ENCODE data around the gene PLCB1. TPM values are rescaled to one million over a fixed set of nuclear protein-coding genes. Genes with fewer than 3 reads are reported as not detected.
"Not testable (repeated sequence)": the region's sequence is repeated elsewhere in the genome, so short reads cannot be mapped to it uniquely, and the experiment has no call there.

Gene PLCB1
- total RNA-seq, 1 donor from 2014 or later, result 19.0 TPM

DNA sequence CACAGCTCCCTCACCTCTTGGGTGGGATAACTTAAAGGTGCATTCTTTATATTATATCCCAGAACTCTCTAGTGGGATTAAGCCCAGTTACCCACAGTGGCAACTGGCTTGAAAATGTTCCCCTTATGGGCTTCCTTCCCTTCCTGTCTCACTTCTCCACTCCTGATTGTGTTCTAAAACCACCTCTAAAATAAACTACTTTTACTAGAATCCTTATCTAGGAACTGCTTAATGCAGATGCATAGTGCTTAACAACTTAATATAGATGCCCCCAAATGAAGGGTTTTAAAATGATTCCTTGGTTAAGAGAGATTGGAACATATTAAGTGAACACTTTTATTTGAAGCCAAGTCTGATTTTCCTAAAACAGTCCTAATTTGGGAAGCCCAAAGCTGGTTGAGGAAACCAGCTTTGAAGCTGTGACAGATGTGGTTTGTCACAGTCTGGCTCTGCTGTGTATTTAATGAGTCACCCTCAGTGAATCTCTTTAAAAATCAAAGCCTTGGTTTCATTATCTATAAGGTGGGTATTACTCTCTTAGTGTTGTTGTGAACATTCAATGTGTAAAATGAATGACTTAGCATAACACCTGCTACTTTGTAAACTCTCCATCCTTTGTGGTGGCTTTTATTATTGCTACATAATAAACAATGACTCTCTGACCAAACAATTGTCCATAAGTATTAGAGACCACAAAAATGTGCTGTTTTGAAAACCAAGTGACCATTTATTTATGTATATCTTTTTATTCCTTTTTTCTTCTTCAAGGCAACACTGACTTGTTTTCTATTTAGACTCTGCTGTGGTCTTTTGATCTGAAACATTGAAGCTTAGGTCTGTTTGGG is 24.4 kb downstream of the PLCB1 start:
- no peak for DNase-seq (ENCODE audit: low spot score)

DNA sequence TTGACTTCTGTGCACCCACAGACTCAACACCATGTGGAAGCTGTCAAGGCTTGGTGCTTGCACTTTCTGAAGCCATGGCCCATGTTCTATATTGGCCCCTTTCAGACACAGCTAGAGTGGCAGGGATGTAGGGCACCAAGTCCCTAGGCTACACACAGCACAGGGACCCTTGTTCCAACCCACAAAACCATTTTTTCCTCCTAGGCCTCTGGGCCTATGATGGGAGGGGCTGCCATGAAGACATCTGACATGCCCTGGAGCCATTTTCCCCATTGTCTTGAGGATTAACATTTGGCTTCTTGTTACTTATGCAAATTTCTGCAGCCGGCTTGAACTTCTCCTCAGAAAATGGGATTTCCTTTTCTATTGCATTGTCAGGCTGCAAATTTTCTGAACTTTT is 27.2 kb downstream of the PLCB1 start:
- not testable (repeated sequence) for DNase-seq (ENCODE audit: low spot score)

DNA sequence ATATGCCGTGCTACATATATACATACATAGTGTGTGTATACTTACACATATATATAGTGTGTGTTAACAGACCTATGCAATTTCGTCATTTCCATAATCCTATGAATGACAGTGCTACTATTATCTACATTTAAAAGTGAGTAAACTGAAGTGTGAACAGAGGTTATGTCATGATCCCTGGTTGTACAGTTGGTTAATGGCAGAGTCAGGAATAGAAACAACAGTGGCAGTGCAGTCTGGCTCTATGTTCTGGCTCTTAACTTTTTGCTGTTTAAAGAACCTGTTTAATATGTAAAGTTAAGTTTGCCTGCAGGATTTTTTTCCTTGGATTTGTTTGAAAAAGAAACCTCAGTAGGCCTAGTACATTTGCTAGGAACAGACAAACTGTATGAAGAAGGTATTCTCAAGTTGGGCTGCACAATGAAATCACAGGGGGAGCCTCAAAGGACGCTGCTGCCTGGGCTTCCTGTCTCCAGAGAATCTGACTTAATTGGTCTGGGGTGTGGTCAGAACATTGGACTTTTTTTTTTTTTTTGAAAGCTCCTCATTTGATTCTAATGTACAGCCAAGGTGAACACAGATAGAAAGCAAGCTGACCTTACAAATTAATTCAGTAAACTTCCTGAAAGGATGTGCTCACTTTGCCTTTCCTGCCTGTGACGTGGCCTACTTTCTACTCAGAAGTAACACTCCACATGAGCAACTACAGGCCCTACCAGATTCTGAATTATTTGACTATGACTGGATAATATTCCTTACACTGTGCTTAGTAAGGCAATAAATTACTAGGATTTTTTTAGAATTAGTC is 29.4 kb downstream of the PLCB1 start:
- DNase-seq (ENCODE audit: low spot score), result no peak

DNA sequence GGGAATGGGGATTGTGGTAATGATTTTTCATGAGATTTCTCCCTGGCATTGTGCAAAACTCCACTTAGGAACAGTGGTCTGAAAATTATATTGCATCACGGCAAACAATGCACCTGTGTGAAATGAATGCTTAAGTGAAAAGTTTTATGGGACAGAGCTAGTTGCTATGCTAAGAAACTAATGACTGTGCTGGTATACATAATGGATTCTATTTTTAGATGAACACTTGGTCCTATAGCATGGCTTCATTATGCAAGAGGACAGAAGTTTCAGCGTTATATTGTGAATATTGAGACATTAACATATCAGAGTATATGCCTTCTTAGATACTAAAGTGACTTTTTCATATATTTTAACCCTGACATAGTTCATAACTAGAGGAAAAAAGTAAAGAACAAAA is 30.5 kb downstream of the PLCB1 start:
- no peak for DNase-seq (ENCODE audit: low spot score)

DNA sequence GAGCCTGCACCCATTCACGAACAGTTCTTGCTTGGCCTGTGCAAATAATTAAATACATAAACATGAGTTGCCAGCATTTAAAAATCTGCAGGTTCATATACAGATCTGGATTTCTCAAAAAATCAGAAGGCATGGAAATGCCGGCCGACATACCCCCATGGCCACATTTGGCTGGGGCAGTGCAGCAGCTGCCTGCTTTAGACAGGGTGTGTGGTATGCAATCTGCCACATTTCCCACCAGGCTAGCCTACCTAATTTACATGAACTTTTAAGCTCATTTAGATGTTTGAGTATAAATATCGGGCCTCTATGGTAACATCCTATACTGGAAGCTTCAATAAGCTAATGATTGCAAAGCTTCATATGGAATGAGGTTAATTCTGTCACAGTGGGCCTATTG is 31.5 kb downstream of the PLCB1 start:
- DNase-seq (ENCODE audit: low spot score), result no peak

DNA sequence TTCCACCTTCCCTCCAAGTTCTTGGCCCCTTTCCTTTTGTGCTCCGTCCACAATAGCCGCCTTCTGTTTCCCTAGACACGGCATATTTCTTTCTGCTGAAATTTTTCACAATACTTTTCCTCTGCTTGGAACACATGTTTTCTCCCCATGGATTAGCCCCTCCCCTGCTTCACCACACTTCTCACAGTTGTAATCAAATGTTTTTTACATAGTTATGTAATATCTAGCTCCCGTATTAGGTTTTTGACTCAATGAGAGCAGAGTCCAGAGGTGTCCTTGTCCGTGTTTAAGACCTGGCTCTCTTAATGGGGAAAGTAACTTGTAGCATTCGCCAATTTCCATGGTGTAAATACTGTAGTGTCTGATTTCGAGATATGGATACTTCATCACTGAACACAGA is 34.7 kb downstream of the PLCB1 start:
- no peak for DNase-seq (ENCODE audit: low spot score)

DNA sequence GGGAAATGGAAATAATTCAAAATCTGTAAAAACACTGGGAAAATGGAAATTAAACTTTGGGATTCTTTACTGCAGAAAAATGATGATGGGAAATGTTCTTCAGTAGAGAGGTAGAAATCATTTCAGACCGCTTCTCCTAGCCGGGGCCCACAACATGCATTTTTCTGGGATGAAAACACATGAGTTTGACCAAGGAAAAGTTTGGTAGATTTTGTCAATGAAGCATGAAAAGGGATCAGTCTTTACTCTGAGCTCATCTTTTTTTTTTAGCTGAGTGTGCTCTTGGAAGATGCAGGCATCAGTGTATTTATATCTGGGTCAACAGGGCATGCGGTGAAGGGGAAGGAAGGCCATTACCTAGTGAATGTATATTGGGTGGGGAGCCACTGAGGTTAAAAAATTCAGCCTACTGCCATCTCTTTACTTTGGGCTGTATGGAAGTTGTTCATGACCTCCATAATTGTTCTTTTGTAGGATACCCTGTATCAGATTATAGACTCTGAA is 36.8 kb downstream of the PLCB1 start:
- DNase-seq (ENCODE audit: low spot score), result no peak

DNA sequence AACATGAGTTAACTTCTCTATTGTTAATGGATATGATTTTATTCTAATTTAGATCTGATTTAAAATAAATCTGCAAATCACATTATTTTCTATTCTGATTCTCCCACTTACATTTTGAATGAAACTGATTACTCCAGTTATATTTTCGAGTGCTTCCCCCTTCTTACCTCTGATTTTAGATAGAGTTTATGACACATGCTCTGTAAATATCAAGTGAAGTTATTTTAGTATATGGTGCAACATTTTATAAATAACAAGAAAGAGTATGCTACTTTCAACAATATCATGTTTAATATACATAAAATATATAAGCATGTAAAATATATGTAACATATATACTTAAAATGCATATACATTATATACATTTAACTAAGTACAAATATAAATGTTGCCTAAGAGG is 38.9 kb downstream of the PLCB1 start:
- DNase-seq (ENCODE audit: low spot score), result no peak

DNA sequence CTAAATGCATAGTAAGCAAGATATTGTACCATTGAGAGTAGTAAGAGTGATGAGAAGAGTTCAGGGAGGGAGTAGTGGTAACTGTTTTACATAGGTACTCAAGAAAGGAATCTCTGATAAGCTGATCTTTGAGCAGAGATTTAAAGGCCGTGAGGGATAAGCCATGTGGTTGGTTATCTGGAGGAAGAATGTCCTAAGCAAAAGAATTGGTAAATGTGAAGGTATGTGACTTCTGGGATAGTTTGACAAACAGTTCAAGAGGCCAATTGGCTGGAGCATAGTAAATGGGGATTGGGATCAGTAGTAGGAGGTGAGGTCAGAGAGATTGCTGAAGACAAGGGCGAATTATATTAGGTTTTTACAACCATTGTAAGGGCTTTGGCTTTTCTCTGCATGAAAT is 40.1 kb downstream of the PLCB1 start:
- DNase-seq (ENCODE audit: low spot score), result no peak

DNA sequence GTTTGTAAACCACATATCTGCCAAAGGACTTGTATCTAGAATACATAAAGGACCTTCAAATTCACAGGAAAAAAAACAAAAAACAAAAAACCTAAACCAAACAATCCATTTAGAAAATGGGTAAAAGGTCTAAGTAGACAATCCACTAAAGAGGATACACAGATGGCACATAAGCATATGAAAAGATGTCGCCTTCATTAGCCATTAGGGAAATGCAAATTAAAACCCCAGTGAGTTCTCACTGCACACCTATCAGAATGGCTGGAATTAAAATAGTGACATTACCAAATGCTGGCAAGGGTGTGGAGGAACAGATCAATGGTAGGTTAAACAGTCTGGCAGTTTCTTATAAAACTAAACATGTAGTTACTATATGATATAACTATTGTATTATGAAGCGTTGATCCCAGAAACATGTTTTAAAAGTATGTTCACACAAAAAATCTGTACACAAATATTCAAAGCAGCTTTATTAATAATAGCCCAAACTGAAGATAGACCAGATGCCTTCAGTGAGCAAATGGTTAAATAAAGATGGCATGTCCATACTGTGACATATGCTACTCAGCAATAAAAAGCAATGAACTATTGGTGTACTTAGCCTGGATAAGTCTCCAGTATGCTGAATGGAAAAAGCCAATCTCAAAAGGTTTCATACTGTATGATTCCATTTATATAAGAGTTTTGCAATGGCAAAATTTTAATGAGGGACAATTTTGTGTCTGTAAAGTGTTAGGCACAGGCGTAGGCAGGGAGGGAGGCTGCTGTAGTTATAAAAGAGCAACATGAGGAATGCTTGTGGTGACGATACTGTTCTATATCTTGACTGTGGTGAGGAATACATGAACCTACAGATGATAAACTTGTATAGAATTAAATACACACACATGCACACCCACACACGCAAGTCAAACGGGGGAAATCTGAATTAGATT is 43.9 kb downstream of the PLCB1 start:
- DNase-seq (ENCODE audit: low spot score), result no peak

DNA sequence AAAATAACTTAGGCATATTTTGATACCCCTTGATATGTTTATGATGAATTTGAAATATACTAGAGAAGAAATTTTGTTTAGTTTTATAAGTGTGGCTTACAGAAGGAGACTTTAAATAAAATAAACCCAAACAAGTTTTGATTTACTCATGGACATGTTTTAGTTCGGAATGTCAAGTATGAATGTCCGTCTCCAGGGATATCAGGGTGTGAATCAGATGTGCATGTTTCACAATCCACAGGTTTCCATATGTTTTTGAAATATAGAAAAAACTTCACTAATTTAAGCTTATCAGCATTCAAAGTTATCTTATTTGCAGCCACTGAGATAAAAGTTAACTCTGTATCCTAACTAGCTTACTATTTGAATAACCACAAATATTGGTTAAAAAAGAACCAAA is 51.5 kb downstream of the PLCB1 start:
- no peak for DNase-seq (ENCODE audit: low spot score)

DNA sequence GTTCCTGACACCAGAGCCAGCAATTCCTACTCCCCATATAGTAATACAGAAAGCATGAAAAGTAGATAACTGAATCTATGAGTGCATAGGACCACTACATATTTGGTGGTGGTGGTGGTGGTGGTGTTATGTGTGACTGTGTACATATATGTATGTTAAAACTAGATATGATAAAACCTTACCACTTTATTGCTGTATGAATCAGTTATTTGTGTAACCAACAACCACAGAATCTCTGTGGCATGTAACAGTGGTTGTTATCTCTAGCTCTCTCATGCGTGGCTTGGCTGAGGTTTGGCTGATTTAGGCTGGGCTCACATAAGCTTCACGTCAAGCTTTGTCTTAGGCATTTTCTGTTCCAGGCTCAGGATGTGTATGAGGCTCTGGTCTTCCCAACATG is 55.7 kb downstream of the PLCB1 start:
- no peak for DNase-seq (ENCODE audit: low spot score)

DNA sequence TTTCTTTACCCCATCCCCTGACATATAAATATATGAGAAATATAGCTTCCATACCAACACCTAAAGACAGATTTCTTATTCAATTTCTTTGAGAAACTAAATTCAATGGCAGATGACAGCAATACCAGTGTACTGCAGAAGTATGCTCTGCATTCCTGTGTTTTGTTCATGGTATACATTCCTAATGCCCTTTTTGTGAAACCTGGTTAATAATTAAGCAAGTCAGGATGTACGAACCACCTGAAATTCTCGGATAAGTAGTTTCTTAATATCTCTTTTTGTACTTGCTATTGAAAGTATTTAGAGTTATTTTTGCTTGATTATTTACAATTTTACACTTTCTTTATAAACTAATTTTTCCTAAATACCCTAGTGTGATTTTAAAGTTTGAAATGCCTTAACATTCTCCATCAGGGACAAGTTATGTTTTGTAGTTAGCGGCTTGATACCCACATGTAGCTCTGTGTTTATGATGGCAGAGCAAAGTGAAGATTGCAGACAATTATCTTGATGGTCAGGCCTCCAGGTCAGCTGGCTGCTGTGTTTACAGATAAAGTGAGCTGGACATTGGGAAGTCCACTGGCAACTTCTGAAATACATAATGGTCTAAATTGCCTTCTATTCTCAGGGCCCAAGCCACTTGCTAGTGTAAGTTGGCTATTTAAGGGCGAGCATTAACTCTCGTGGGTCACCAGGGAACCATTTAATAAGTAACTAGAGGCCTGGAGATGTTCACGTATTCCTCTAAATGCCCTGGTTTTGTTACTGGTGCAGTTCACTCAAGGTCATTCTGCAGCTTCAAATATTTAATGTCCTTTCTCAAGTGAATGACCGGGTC is 58.2 kb downstream of the PLCB1 start:
- DNase-seq (ENCODE audit: low spot score), result no peak

DNA sequence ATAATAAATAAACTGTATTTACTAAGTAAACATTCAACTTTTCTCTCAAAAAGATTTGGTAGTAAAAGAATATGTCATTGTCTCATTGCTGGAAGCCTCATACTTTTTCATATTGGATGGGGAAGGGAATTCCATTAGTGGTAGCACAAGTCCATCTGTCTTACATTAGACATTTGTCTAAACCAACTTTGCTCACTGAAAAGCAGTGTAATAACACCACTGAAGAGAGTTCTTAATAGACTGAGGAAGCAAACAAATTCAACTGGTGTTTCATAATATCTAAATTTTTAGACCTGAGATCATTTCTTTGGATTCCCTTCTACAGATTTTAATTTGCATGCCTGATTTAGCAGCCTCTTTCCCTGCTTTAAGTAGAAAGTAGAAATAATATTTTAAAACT is 62.7 kb downstream of the PLCB1 start:
- no peak for DNase-seq (ENCODE audit: low spot score)

DNA sequence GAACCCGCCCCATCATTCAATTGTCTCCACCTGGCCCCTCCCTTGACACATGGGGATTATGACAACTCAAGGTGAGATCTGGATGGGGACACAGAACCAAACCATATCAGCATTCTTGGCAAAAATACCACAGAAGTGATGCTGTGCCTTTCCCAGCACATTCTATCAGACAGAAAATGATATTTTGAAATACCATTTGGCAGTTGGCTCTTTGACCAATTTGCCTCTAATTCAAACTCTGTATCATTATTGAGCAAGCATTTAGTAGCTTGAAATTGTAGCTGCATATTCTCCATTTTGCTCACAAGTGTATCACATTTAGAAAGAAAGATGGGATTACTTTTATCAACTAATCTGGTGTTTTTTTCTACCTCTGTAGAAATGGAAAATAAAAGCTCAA is 64.0 kb downstream of the PLCB1 start:
- no peak for DNase-seq (ENCODE audit: low spot score)

DNA sequence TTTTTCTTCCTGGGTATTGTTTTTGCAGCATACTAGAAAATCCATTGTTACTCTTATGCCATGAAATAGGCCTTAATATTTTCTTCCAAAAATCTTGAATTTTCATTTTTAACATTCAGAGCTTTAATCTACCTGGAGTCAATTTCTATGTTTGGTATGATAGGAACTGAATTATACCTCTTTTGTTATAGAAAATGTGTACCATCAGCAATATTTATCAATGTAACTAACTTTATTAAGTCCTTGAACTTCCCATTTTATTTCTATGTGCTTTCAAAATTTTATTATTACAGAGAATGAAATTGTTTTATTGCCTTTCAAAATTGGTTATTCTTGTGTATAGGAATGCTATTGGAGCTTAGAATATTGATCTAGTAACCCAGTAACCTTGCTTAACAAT is 68.2 kb downstream of the PLCB1 start:
- DNase-seq (ENCODE audit: low spot score), result no peak

DNA sequence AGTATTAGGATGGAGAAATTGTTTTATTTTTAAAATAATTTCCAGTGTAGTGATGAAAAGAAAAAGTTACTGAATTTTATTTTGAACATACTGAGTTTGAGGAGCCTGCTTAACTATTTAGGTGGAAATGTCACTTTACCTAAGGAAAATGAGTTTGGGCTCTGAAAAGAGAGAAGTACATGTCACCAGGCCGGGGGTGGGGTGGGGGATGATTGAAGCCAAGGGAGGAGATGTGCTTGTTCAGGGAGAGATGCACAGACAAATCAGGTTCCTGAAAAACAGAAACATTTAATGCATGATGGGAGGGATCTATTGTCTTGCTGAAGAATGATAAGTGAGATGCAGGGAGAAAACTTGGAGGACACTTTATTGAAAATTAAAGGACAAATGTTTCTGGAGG is 71.3 kb downstream of the PLCB1 start:
- DNase-seq (ENCODE audit: low spot score), result no peak

DNA sequence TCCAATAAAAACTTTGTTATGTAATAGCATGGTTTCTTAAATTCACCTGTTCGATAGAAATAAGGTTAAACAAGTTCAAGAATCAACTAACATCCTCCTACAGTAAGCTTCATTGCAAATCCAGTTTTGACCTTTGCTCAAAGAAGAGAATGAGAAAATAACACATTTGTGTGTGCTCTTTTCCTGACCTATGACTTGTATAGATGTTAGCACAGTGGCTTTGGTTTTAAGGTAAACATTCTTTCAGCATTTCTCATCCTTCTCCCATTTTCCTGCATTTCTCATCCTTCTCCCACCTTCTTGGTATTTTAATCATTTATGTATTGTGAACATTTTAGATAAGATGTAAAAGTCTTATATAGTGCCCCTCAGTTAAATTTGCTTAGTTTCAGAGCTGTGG is 73.9 kb downstream of the PLCB1 start:
- no peak for DNase-seq (ENCODE audit: low spot score)

DNA sequence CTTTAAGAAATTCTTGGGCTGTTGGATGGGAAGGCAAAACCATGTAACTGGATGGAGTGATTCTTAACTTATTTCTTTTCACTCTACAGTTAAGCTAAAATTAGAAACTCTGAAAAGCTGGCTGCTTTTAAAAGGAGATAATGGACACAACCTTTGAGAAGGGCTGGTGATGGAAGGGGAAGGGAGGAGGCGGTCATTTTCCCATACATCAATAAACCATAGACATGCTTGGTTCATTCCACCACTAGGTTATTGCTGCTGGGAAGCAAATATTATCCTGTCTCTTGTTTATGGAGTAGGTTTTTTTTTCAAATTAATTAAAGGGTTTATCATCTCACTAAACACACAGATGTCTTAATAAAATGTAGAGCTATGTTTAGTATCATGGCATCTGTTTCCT is 76.2 kb downstream of the PLCB1 start:
- no peak for DNase-seq (ENCODE audit: low spot score)

DNA sequence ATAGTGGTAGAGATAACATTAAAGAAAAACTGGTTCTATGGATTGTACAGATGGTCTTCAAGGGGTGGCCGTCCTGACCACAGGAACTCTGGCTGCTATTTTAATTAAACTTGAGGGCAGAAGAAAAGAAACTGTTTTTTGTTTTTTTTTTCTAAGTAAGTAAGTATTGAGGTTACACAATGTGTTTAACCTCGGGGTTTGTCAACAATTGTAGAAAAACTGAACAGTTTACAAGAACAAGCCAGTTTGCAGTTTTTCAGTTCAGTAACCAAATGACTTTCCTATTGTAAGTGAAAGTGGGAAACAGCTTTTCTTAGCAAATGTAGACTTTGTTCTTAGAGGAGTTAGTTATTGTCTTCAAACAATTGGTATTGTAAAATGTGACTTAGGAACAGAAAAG is 77.0 kb downstream of the PLCB1 start:
- no peak for DNase-seq (ENCODE audit: low spot score)

DNA sequence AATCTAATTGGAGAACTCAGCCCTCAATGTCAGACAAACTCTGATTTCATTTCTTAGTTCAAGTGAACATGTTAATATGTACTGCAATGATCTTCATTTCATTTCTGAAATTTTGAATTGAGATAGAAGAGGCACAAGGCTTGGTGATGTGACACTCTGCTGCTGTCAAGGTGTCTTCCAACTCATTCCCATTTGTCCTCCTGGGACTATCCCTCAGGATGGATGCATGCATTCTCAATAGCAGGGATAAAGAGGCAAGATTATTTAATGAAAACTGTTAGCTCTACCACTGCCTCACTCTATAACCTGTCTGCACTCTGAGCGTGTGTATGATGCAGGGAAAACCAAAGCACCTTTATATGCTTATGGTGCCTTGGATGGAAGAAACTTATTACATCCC is 78.7 kb downstream of the PLCB1 start:
- no peak for DNase-seq (ENCODE audit: low spot score)

Data from mucosa of gallbladder (tissue), 1 donor.